ENCODE data around the gene IKBKE. TPM values are rescaled to one million over a fixed set of nuclear protein-coding genes. Genes with fewer than 3 reads are reported as not detected.

IKBKE gene
- total RNA-seq, 4 donors from 2014 or later: 13.8 to 77.4 (median 17.8) TPM

GRCh38 chr1:206445911-206446356, 24.3 kb upstream of the IKBKE start:
- H3K27ac ChIP-seq: no peak overlapping the region
- no peaks in the 10 kb centered on the region for H3K27me3 ChIP-seq
- H3K36me3 ChIP-seq: peaks cover 0 to 6% (median 3%) of the 10 kb centered on the region in 4 donors
- in situ Hi-C loops (cut with MboI; ENCODE audit: low pct_ligation_motif_present in 1 of 4, low pct_unique_long_range_greater_than_20kb in 1 of 4, low sequenced_read_pairs in 3 of 4) (no loop called here), intact Hi-C loops (cut with DNase I; ENCODE audit: low total_unique reads) (no loop called here)
- H3K4me3 ChIP-seq: no peak overlapping the region
- TF ChIP-seq, protein P1, sequence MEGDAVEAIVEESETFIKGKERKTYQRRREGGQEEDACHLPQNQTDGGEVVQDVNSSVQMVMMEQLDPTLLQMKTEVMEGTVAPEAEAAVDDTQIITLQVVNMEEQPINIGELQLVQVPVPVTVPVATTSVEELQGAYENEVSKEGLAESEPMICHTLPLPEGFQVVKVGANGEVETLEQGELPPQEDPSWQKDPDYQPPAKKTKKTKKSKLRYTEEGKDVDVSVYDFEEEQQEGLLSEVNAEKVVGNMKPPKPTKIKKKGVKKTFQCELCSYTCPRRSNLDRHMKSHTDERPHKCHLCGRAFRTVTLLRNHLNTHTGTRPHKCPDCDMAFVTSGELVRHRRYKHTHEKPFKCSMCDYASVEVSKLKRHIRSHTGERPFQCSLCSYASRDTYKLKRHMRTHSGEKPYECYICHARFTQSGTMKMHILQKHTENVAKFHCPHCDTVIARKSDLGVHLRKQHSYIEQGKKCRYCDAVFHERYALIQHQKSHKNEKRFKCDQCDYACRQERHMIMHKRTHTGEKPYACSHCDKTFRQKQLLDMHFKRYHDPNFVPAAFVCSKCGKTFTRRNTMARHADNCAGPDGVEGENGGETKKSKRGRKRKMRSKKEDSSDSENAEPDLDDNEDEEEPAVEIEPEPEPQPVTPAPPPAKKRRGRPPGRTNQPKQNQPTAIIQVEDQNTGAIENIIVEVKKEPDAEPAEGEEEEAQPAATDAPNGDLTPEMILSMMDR (IDR thresholded peaks at IDR 0.05): no peak
- TF ChIP-seq EP300 (IDR thresholded peaks at IDR 0.05; ENCODE audit: low read depth) (no peak), POLR2AphosphoS5 (IDR thresholded peaks at IDR 0.05) (no peak), POLR2A (IDR thresholded peaks at IDR 0.05) (no peak)
- WGBS, 2 donors (ENCODE audit: low coverage in 1 of 2): 97 to 100% methylated on average over 1 to 8 of the region's 8 CpGs
- no peak for DNase-seq
- no peaks in the 10 kb centered on the region for H3K9me3 ChIP-seq
- H3K4me1 ChIP-seq: peaks cover 0 to 7% (median 0%) of the 10 kb centered on the region in 4 donors

- Histone ChIP-seq H3K27me3 (no peaks in the 10 kb centered on the region), H3K27ac (no peak overlapping the region), H3K9me3 (no peaks in the 10 kb centered on the region), H3K4me3 (no peak overlapping the region), H3K4me1 (peaks cover 0 to 7% (median 0%) of the 10 kb centered on the region in 4 donors), H3K36me3 (peaks cover 0 to 6% (median 3%) of the 10 kb centered on the region in 4 donors)
- intact Hi-C loops (cut with DNase I; ENCODE audit: low total_unique reads): no loop called here
- TF ChIP-seq, protein P1 (IDR thresholded peaks at IDR 0.05): no peak
- TF ChIP-seq EP300 (IDR thresholded peaks at IDR 0.05; ENCODE audit: low read depth): no peak
- TF ChIP-seq POLR2AphosphoS5 (IDR thresholded peaks at IDR 0.05): no peak
- TF ChIP-seq POLR2A (IDR thresholded peaks at IDR 0.05): no peak
- no peak for DNase-seq
- in situ Hi-C loops (cut with MboI; ENCODE audit: low pct_ligation_motif_present in 1 of 4, low pct_unique_long_range_greater_than_20kb in 1 of 4, low sequenced_read_pairs in 3 of 4): no loop called here
- 88% methylated on average over 8 to 11 of the region's 11 CpGs for WGBS, 2 donors (ENCODE audit: low coverage in 1 of 2)
Observed at GRCh38 chr1:206446688-206447421, 23.4 kb upstream of the IKBKE start.

DNA sequence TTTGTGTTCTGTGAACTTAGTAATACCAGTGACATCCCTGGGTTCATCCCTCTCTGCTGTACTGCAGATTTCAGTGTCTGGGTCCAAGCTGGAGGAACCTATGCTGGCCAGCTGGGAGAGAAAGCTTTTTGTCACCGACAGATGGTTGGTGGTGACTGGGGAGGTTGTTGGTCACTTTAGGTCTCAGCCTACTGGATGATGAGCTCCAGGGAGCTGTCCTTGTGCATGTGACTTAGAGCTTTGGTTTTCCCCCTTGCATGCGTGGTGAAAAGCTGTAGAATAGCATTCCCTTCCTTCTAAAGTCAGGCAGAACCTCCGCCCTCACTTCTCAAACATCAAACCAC, 22.9 kb upstream of the IKBKE start:
- TF ChIP-seq, protein P1 (IDR thresholded peaks at IDR 0.05): no peak
- TF ChIP-seq POLR2AphosphoS5 (IDR thresholded peaks at IDR 0.05) (no peak), EP300 (IDR thresholded peaks at IDR 0.05; ENCODE audit: low read depth) (no peak), POLR2A (IDR thresholded peaks at IDR 0.05) (no peak)
- Histone ChIP-seq H3K27me3 (no peaks in the 10 kb centered on the region), H3K27ac (no peak overlapping the region), H3K4me1 (peaks cover 0 to 7% (median 0%) of the 10 kb centered on the region in 4 donors), H3K4me3 (no peak overlapping the region), H3K9me3 (no peaks in the 10 kb centered on the region), H3K36me3 (peaks cover 0 to 6% (median 3%) of the 10 kb centered on the region in 4 donors)
- in situ Hi-C loops (cut with MboI; ENCODE audit: low pct_ligation_motif_present in 1 of 4, low pct_unique_long_range_greater_than_20kb in 1 of 4, low sequenced_read_pairs in 3 of 4) (no loop called here), intact Hi-C loops (cut with DNase I; ENCODE audit: low total_unique reads) (no loop called here)
- no peak for DNase-seq
- WGBS, 2 donors (ENCODE audit: low coverage in 1 of 2): 97% methylated on average over 3 of the region's 3 CpGs; no CpG with 5 or more reads in 1 of the 2 donors

DNA sequence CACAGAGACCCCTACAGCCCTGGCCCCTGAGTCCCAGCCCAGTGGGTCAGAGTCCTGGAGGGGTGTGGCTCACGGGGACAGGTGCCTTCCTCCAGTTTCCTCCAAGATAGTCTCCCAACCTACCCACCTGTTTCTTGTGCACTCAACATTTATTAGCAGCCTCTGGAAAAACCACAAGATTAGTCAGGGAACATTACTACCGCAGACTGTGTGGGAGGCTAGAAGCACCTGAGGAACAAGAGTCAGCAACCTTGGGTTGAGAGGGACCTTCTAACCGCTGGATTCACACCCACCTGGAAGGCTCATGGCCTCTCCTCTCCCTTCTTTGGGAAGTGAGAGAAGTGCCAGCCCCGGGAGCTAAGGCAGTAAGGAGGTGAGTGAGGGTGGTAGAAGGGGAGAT, 22.5 kb upstream of the IKBKE start:
- H3K9me3 ChIP-seq: no peaks in the 10 kb centered on the region
- in situ Hi-C loops (cut with MboI; ENCODE audit: low pct_ligation_motif_present in 1 of 4, low pct_unique_long_range_greater_than_20kb in 1 of 4, low sequenced_read_pairs in 3 of 4) (no loop called here), intact Hi-C loops (cut with DNase I; ENCODE audit: low total_unique reads) (no loop called here)
- H3K4me1 ChIP-seq: peaks cover 0 to 7% (median 0%) of the 10 kb centered on the region in 4 donors
- H3K27ac ChIP-seq: no peak overlapping the region
- WGBS, 2 donors (ENCODE audit: low coverage in 1 of 2): 79% methylated on average over 4 of the region's 4 CpGs; no CpG with 5 or more reads in 1 of the 2 donors
- TF ChIP-seq POLR2A (IDR thresholded peaks at IDR 0.05): no peak
- TF ChIP-seq, protein P1 (IDR thresholded peaks at IDR 0.05): no peak
- H3K36me3 ChIP-seq: peaks cover 0 to 6% (median 3%) of the 10 kb centered on the region in 4 donors
- no peak for DNase-seq
- H3K4me3 ChIP-seq: no peak overlapping the region
- no peaks in the 10 kb centered on the region for H3K27me3 ChIP-seq

Data from transverse colon (tissue), 4 donors.